HUES64 (cell line): Measurements from ENCODE around the gene RAVER1.
A peak's percentile ranks its signal among the peaks of the same experiment; 100 is the strongest.

Experiments used
- H3K27ac ChIP-seq: 2 replicates; pipeline ENCODE4 v1.7.0; 2013; ENCODE audit warnings: low read depth, low read length, inconsistent platforms
- H3K27me3 ChIP-seq: 2 replicates; pipeline ENCODE4 v1.6.1; 2013; ENCODE audit warnings: mild to moderate bottlenecking, low read length; ENCODE audit not compliant: insufficient read depth
- H3K36me3 ChIP-seq: 2 replicates; pipeline ENCODE4 v1.6.1; 2013; ENCODE audit warnings: mild to moderate bottlenecking, low read length; ENCODE audit not compliant: insufficient read depth
- H3K4me1 ChIP-seq: 2 replicates; pipeline ENCODE4 v1.6.1; 2013; ENCODE audit warnings: mild to moderate bottlenecking, low read length, moderate library complexity; ENCODE audit not compliant: insufficient read depth
- H3K4me3 ChIP-seq: 2 replicates; pipeline ENCODE4 v1.5.1; 2013; ENCODE audit warnings: mild to moderate bottlenecking, low read length, moderate library complexity
- H3K9ac ChIP-seq: 2 replicates; pipeline ENCODE4 v1.6.1; 2013; ENCODE audit warnings: mild to moderate bottlenecking, low read depth, low read length
- H3K9me3 ChIP-seq: 2 replicates; pipeline ENCODE4 v1.6.1; 2013; ENCODE audit warnings: low read depth, low read length; ENCODE audit not compliant: insufficient read depth
- WGBS: fragments of 150-250, 120-280 bp; methylation state at CpG from one replicate; pipeline ENCODE4 v1.1.7; 2013; ENCODE audit warnings: missing lambda C conversion rate; 5-methylcytosine and 5-hydroxymethylcytosine counted together

Gene RAVER1

DNA sequence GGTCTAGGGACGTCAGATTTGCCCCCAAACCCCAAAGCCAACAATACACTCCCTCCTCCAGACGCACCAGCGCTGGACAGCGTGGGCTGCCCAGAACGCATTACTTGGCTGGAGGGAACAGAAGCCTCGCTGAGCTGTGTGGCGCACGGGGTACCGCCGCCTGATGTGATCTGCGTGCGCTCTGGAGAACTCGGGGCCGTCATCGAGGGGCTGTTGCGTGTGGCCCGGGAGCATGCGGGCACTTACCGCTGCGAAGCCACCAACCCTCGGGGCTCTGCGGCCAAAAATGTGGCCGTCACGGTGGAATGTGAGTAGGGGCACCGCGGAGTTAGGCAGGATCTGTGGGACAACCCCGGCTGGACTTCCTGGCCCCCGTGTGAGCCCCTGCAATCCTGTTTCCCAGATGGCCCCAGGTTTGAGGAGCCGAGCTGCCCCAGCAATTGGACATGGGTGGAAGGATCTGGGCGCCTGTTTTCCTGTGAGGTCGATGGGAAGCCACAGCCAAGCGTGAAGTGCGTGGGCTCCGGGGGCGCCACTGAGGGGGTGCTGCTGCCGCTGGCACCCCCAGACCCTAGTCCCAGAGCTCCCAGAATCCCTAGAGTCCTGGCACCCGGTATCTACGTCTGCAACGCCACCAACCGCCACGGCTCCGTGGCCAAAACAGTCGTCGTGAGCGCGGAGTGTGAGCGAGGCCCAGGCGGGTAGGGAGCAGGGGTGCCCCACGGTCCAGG lies 39.5 kb downstream of the RAVER1 start:
- Histone ChIP-seq H3K9me3 (no peaks in the 10 kb centered on the region), H3K27ac (no peak overlapping the region), H3K4me1 (no peaks in the 10 kb centered on the region; the same call in 1 of the 2 replicates), H3K9ac (no peak overlapping the region), H3K4me3 (no peak overlapping the region), H3K36me3 (no peaks in the 10 kb centered on the region), H3K27me3 (peaks cover 91% of the 10 kb centered on the region)
- WGBS, result 23% methylated on average over 49 of the region's 49 CpGs

DNA sequence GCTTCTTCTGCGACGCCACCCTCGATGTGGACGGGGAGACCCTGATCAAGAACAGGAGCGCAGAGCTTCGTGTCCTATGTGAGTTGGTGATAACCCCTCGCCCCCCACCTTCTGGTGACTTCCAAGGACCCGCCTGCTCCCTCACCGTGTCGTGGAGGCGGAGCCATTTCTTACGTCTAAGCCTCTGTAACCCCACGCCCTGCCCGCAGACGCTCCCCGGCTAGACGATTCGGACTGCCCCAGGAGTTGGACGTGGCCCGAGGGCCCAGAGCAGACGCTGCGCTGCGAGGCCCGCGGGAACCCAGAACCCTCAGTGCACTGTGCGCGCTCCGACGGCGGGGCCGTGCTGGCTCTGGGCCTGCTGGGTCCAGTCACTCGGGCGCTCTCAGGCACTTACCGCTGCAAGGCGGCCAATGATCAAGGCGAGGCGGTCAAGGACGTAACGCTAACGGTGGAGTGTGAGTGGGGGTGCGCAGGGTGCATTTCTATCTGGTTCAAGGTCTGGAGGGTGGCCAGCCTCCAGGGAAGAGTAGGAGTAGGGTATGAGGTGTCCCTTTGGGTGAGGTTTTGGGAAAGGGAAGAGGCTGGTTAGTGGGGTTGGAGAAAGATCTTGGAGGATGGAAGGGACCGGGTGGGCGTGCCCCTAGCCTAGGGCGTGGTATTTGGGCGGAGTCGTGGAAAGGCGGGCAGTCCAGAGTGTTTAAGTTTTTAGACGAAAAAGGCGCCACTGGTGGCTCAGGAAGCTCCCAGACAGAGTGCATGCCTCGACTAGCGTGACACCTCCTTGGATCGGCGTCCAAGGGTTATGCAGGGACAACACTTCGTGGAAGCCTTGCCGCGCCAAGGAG lies 40.3 kb downstream of the RAVER1 start:
- Histone ChIP-seq H3K4me3 (peak overlapping the region; percentile 44), H3K36me3 (no peaks in the 10 kb centered on the region), H3K27ac (no peak overlapping the region), H3K9ac (no peak overlapping the region), H3K9me3 (no peaks in the 10 kb centered on the region), H3K27me3 (peaks cover 96% of the 10 kb centered on the region), H3K4me1 (no peaks in the 10 kb centered on the region; the same call in 1 of the 2 replicates)
- 20% methylated on average over 56 of the region's 56 CpGs for WGBS

DNA sequence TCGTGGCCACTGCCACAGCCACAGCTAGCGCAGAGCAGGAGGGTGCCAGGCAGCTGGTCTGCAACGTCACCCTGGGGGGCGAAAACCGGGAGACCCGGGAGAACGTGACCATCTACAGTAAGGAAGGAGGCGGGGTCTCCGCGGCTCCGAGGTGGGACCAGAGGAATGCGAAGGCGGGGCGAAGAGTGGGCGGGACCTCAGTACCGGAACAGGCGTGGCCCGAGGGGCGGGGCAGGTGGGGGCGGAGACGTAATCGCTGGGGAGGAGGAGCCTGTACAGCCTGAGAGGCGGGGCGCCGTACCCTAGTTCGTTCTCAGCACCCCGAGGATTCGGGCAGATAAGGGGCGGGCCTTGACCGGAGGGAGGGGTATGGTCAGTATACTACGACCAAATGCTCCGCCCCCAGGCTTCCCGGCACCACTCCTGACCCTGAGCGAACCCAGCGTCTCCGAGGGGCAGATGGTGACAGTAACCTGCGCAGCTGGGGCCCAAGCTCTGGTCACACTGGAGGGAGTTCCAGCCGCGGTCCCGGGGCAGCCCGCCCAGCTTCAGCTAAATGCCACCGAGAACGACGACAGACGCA lies 41.0 kb downstream of the RAVER1 start:
- 2% methylated on average over 45 of the region's 45 CpGs for WGBS
- no peaks in the 10 kb centered on the region; the same call in 1 of the 2 replicates for H3K4me1 ChIP-seq
- no peak overlapping the region for H3K9ac ChIP-seq
- H3K27me3 ChIP-seq, result peaks cover 98% of the 10 kb centered on the region
- H3K27ac ChIP-seq, result no peak overlapping the region
- H3K36me3 ChIP-seq, result no peaks in the 10 kb centered on the region
- H3K4me3 ChIP-seq, result peak overlapping the region; percentile 54
- no peaks in the 10 kb centered on the region for H3K9me3 ChIP-seq

DNA sequence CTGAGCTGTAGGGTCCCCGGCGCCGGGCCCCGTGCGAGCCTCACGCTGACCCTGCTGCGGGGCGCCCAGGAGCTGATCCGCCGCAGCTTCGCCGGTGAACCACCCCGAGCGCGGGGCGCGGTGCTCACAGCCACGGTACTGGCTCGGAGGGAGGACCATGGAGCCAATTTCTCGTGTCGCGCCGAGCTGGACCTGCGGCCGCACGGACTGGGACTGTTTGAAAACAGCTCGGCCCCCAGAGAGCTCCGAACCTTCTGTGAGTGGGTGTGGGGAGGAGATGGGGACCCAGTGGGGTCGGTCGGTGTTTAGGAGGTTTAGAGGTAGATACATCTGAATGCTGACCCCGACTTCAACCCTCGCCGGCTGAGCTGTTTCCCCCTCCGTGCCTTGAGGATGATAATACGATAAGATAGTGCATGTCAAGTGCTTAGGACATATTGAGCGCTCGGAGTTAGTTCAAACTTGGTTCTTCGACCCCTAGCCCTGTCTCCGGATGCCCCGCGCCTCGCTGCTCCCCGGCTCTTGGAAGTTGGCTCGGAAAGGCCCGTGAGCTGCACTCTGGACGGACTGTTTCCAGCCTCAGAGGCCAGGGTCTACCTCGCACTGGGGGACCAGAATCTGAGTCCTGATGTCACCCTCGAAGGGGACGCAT lies 41.6 kb downstream of the RAVER1 start:
- H3K9ac ChIP-seq, result no peak overlapping the region
- H3K27me3 ChIP-seq, result peaks cover 100% of the 10 kb centered on the region
- H3K9me3 ChIP-seq, result no peaks in the 10 kb centered on the region
- no peaks in the 10 kb centered on the region for H3K36me3 ChIP-seq
- 6% methylated on average over 49 of the region's 49 CpGs for WGBS
- no peak overlapping the region for H3K27ac ChIP-seq
- peak overlapping the region; percentile 54 for H3K4me3 ChIP-seq
- H3K4me1 ChIP-seq, result no peaks in the 10 kb centered on the region; the same call in 1 of the 2 replicates

DNA sequence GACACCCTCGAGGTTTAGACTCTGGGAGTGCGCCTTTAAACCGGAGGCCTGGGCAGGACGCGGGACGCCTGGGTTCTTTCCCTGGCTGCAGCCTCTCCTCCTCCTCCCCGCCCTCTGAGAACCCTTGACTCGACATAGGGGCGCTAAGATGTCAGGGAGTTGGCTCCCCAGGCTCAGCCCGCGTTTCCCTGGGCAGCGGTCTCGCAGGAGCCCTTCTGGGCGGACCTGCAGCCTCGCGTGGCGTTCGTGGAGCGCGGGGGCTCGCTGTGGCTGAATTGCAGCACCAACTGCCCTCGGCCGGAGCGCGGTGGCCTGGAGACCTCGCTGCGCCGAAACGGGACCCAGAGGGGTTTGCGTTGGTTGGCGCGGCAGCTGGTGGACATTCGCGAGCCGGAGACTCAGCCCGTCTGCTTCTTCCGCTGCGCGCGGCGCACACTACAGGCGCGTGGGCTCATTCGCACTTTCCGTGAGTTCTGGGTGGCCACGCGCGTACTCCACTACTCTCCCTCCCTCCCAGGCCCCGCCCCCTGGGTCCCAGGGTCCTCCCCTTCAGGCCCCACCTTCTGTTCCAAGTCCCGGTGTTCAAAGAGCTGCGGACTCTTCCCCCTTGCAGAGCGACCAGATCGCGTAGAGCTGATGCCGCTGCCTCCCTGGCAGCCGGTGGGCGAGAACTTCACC lies 42.3 kb downstream of the RAVER1 start:
- H3K9ac ChIP-seq, result no peak overlapping the region

DNA sequence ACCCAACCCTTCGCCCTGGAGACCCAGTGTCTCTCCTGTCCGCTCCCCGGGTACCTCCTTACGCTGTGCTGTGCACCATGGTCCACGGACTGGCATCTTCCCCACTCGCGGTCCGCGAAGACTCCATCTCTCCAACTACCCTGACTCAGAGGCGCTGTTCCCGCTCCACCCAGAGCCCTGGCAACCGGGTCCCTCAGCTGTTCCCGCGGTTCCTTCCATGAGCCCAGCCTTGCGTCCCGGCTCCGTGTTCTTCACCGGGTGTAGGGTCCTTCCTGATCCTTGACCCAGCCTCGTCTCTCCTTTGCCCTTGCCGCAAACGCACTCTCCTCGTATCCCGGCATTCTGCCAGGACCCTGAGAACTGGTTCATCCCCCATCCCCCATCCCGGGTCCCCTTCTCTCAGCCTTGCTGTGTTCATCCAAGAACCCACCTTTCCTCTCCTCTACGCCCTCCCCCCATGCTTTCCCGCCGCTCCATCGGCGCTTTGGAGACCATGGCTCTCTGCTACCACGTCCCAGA lies 42.9 kb downstream of the RAVER1 start:
- Histone ChIP-seq H3K9ac (no peak overlapping the region), H3K4me1 (0 out of 2 replicates have a peak, but pooled peaks cover 3% of the 10 kb centered on the region), H3K4me3 (peak overlapping the region; percentile 54), H3K36me3 (peaks cover 1% of the 10 kb centered on the region; the same call in 1 of the 2 replicates), H3K9me3 (no peaks in the 10 kb centered on the region), H3K27me3 (peaks cover 99% of the 10 kb centered on the region), H3K27ac (no peak overlapping the region)
- 3% methylated on average over 30 of the region's 30 CpGs for WGBS

More for the DNA sequence above, 42.3 kb downstream of the RAVER1 start:
- Histone ChIP-seq H3K27me3 (peaks cover 100% of the 10 kb centered on the region), H3K9me3 (no peaks in the 10 kb centered on the region), H3K27ac (no peak overlapping the region), H3K4me3 (peak overlapping the region; percentile 54), H3K4me1 (peaks cover 3% of the 10 kb centered on the region; the same call in 1 of the 2 replicates), H3K36me3 (no peaks in the 10 kb centered on the region)
- 3% methylated on average over 57 of the region's 57 CpGs for WGBS

DNA sequence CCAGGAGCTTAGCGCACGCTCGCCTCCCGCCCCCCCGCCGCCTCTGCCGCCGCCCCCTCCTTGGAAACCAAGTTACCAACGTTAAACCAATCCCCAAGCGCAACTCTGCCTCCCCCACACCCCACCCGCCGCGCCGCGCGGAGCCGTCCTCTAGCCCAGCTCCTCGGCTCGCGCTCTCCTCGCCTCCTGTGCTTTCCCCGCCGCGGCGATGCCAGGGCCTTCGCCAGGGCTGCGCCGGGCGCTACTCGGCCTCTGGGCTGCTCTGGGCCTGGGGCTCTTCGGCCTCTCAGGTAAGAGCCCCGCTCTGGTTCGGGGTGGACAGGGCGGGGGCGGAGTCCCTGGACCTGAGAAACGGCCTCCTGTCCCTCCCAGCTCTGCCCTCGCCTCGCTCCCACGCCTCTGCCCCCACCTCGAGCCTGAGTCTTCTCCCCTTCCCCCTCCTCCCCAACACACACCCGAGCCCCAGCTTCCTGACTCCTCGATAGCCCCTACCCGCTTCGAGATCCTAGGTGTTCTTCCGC lies 43.4 kb downstream of the RAVER1 start, which contains the start of gene ICAM5:
TSS of gene ICAM5 (plus strand) at position 117 of the 521 bp plus-strand sequence. CDS start at position 209, 92 bp downstream.
- Histone ChIP-seq H3K9ac (no peak within 1 kb of the TSS), H3K27me3 (peaks cover 94% of the 10 kb centered on the region), H3K4me3 (peak within 1 kb of the TSS; percentile 54), H3K9me3 (no peaks in the 10 kb centered on the region), H3K36me3 (peaks cover 4% of the 10 kb centered on the region; the same call in 1 of the 2 replicates), H3K27ac (no peak within 1 kb of the TSS), H3K4me1 (0 out of 2 replicates have a peak, but pooled peaks cover 3% of the 10 kb centered on the region)
- WGBS, result 1% methylated on average over 44 of the region's 45 CpGs

DNA sequence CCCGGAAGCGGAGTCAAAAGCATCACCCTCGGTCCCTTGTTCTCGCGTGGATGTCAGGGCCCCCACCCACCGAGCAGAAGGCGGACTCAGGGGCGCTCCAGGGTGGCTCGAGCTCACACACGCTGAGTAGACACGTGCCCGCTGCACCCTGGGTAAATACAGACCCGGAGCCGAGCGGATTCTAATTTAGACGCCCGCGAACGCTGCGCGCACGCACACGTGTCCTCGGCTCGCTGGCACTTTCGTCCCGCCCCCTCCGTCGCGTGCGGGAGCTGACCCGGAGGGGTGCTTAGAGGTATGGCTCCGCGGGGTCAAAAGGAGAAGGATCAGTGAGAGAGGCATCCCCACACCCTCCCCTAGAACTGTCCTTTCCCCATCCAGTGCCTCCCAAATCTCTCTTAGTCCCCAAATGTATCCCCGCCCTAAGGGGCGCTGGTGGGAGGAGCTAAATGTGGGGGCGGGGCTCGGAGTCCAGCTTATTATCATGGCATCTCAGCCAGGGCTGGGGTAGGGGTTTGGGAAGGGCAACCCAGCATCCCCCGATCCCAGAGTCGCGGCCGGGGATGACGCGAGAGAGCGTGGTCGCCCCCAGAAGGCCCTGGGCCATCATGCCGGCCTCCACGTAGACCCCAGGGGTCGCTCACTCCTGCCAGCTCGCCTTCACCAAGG lies 44.0 kb downstream of the RAVER1 start:
- 2% methylated on average over 49 of the region's 50 CpGs for WGBS
- no peaks in the 10 kb centered on the region for H3K9me3 ChIP-seq
- no peak overlapping the region for H3K27ac ChIP-seq
- H3K4me1 ChIP-seq, result 0 out of 2 replicates have a peak, but pooled peaks cover 3% of the 10 kb centered on the region
- H3K9ac ChIP-seq, result no peak overlapping the region
- peak overlapping the region; percentile 54 for H3K4me3 ChIP-seq
- H3K27me3 ChIP-seq, result peaks cover 88% of the 10 kb centered on the region
- H3K36me3 ChIP-seq, result peaks cover 4% of the 10 kb centered on the region; the same call in 1 of the 2 replicates

DNA sequence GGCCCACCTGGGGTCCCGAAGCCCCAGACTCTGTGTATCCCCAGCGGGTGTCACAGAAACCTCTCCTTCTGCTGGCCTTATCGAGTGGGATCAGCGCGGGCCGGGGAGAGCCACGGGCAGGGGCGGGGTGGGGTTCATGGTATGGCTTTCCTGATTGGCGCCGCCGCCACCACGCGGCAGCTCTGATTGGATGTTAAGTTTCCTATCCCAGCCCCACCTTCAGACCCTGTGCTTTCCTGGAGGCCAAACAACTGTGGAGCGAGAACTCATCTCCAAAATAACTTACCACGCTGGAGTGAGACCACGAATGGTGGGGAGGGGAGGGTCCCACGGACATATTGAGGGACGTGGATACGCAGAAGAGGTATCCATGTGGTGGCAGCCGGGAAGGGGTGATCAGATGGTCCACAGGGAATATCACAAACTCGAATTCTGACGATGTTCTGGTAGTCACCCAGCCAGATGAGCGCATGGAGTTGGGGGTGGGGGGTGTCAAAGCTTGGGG lies 44.6 kb downstream of the RAVER1 start:
- Histone ChIP-seq H3K27me3 (peaks cover 82% of the 10 kb centered on the region), H3K9me3 (no peaks in the 10 kb centered on the region), H3K36me3 (peaks cover 4% of the 10 kb centered on the region; the same call in 1 of the 2 replicates), H3K4me3 (peak overlapping the region; percentile 54), H3K4me1 (0 out of 2 replicates have a peak, but pooled peaks cover 3% of the 10 kb centered on the region), H3K9ac (no peak overlapping the region), H3K27ac (no peak overlapping the region)
- 2% methylated on average over 19 of the region's 23 CpGs for WGBS
